H1 (cell line): ENCODE measurements around the gene SCARB1. TPM values are rescaled to one million over a fixed set of nuclear protein-coding genes. Genes with fewer than 3 reads are reported as not detected.

Source experiments
- CTCF ChIA-PET: fragments of 300-600 bp; sonication (Branson Sonifier 250); formaldehyde crosslinking; loops from one replicate; lab custom pipeline; 2021; ENCODE audit not compliant: partially characterized antibody; lab: Charles Lee
- POLR2A ChIA-PET: fragments of 300-600 bp; sonication (Branson Sonifier 250); formaldehyde crosslinking; loops from one replicate; lab custom pipeline; 2021; ENCODE audit warnings: inconsistent platforms; ENCODE audit not compliant: partially characterized antibody; lab: Charles Lee
- DNase-seq, 2 experiments: peaks; one replicate each; pipeline versions ENCODE4 v3.0.0 to v3.0.0-alpha.2; 2010 to 2022; ENCODE audit warnings: low spot score in 2 of 2, low read depth in 1 of 2, mixed read lengths in 1 of 2
- FAIRE-seq: peaks from 2 replicates; lab custom pipeline; 2011; peaks lifted over from hg19 to GRCh38; lab: Jason Lieb, UNC
- H2AFZ ChIP-seq: 2 replicates; pipeline ENCODE4 v1.8.1; 2012; ENCODE audit warnings: low read length, inconsistent platforms
- H2AK5ac ChIP-seq: 2 replicates; pipeline ENCODE4 v1.6.1; 2013; ENCODE audit warnings: low read depth, low read length
- H2BK120ac ChIP-seq: replicated peaks from 2 replicates; pipeline ENCODE3; 2013; ENCODE audit warnings: low read depth, low read length, inconsistent platforms
- H2BK12ac ChIP-seq: 2 replicates; pipeline ENCODE4 v1.6.1; 2013; ENCODE audit warnings: low read depth, low read length
- H2BK15ac ChIP-seq: 2 replicates; pipeline ENCODE4 v1.6.1; 2013; ENCODE audit warnings: low read length
- H2BK20ac ChIP-seq: 2 replicates; pipeline ENCODE4 v1.6.1; 2013; ENCODE audit warnings: low read length
- H2BK5ac ChIP-seq: 2 replicates; pipeline ENCODE4 v1.6.1; 2013; ENCODE audit warnings: low read depth, low read length
- H3K14ac ChIP-seq: 2 replicates; pipeline ENCODE4 v1.6.1; 2013; ENCODE audit warnings: inconsistent platforms; ENCODE audit not compliant: insufficient read length
- H3K18ac ChIP-seq: 2 replicates; pipeline ENCODE4 v1.6.1; 2013; ENCODE audit warnings: low read length; ENCODE audit errors: extremely low read depth
- H3K23ac ChIP-seq: 2 replicates; pipeline ENCODE4 v1.6.1; 2013; ENCODE audit warnings: inconsistent platforms; ENCODE audit not compliant: insufficient read length
- H3K23me2 ChIP-seq: 2 replicates; pipeline ENCODE4 v1.6.1; 2013; ENCODE audit warnings: low read depth, low read length
- H3K27ac ChIP-seq: 2 replicates; pipeline ENCODE4 v1.6.1; 2011; ENCODE audit warnings: low read depth, low read length, inconsistent platforms
- H3K27me3 ChIP-seq, 4 experiments: replicated peaks in 1 of 4; 1 replicate in 1 of 4; 2 replicates in 3 of 4; pipeline versions ENCODE4 v1.6.1 to v1.8.1; 2011 to 2013; ENCODE audit warnings: low read length in 3 of 4, mild to moderate bottlenecking in 3 of 4, inconsistent platforms in 2 of 4, mixed read lengths in 2 of 4, moderate library complexity in 1 of 4; ENCODE audit not compliant: control insufficient read depth in 3 of 4, insufficient read depth in 3 of 4; ENCODE audit errors: extremely low read depth in 1 of 4
- H3K36me3 ChIP-seq, 4 experiments: 2 replicates each; pipeline versions ENCODE4 v1.6.1 to v1.8.1; 2011 to 2013; ENCODE audit warnings: mild to moderate bottlenecking in 4 of 4, low read length in 3 of 4, moderate library complexity in 2 of 4, control low read depth in 1 of 4, inconsistent platforms in 1 of 4; ENCODE audit not compliant: insufficient read depth in 4 of 4, control insufficient read depth in 2 of 4
- H3K4ac ChIP-seq: replicated peaks from 2 replicates; pipeline ENCODE3; 2013; ENCODE audit warnings: low read length, low read depth, mixed read lengths, inconsistent platforms; ENCODE audit not compliant: insufficient read length
- H3K4me1 ChIP-seq, 4 experiments: replicated peaks in 1 of 4; 1 replicate in 1 of 4; 2 replicates in 3 of 4; pipeline versions ENCODE4 v1.6.1 to v1.8.1; 2011 to 2013; ENCODE audit warnings: low read length in 3 of 4, inconsistent platforms in 2 of 4, mixed read lengths in 1 of 4; ENCODE audit not compliant: insufficient read depth in 4 of 4, control insufficient read depth in 3 of 4
- H3K4me2 ChIP-seq, 2 experiments: 2 replicates each; pipeline versions ENCODE4 v1.6.1 to v1.8.1; 2011 to 2013; ENCODE audit warnings: low read depth in 2 of 2, low read length in 2 of 2, control low read depth in 1 of 2, inconsistent platforms in 1 of 2, mild to moderate bottlenecking in 1 of 2; ENCODE audit not compliant: insufficient read depth in 1 of 2
- H3K4me3 ChIP-seq, 4 experiments: fragments of 200-600, 300-600 bp in 1 of 4; sonication (generic), shearing (Covaris generic), sonication (Bioruptor Twin) in 1 of 4; 2 replicates each; pipeline versions ENCODE4 v1.5.1 to v1.8.1; 2011 to 2016; ENCODE audit warnings: low read length in 4 of 4, low read depth in 3 of 4, control low read depth in 2 of 4, inconsistent platforms in 2 of 4, mild to moderate bottlenecking in 2 of 4, mixed read lengths in 1 of 4, moderate library complexity in 1 of 4; ENCODE audit not compliant: insufficient read depth in 2 of 4; ENCODE audit errors: extremely low read depth in 1 of 4
- H3K56ac ChIP-seq: replicated peaks from 2 replicates; pipeline ENCODE3; 2013; ENCODE audit warnings: low read depth, mild to moderate bottlenecking, mixed read lengths, low read length, inconsistent platforms; ENCODE audit not compliant: insufficient read length
- H3K79me1 ChIP-seq: 2 replicates; pipeline ENCODE4 v1.6.1; 2013; ENCODE audit warnings: low read depth, low read length, control low read depth
- H3K79me2 ChIP-seq, 2 experiments: 2 replicates each; pipeline versions ENCODE4 v1.6.1 to v1.8.1; 2012 to 2013; ENCODE audit warnings: low read length in 2 of 2, mild to moderate bottlenecking in 2 of 2, inconsistent platforms in 1 of 2; ENCODE audit not compliant: insufficient read depth in 2 of 2, control insufficient read depth in 1 of 2
- H3K9ac ChIP-seq, 4 experiments: replicated peaks in 1 of 4; 1 replicate in 1 of 4; 2 replicates in 3 of 4; pipeline versions ENCODE4 v1.6.1 to v1.8.1; 2011 to 2013; ENCODE audit warnings: low read depth in 3 of 4, low read length in 3 of 4, control low read depth in 2 of 4, mild to moderate bottlenecking in 2 of 4, moderate library complexity in 2 of 4, inconsistent platforms in 1 of 4; ENCODE audit errors: extremely low read depth in 1 of 4
- H3K9me3 ChIP-seq, 2 experiments: 2 replicates each; pipeline versions ENCODE4 v1.6.1 to v1.8.1; 2012 to 2013; ENCODE audit warnings: mild to moderate bottlenecking in 2 of 2, moderate library complexity in 2 of 2, control low read depth in 1 of 2, inconsistent platforms in 1 of 2, low read depth in 1 of 2, low read length in 1 of 2, mixed read lengths in 1 of 2; ENCODE audit not compliant: insufficient read depth in 2 of 2
- H4K20me1 ChIP-seq, 2 experiments: replicated peaks in 1 of 2; 2 replicates each; pipeline versions ENCODE3 to v1.8.1; 2011 to 2013; ENCODE audit warnings: inconsistent platforms in 2 of 2, low read length in 2 of 2, mild to moderate bottlenecking in 1 of 2; ENCODE audit not compliant: insufficient read depth in 2 of 2, control insufficient read depth in 1 of 2
- H4K5ac ChIP-seq: 2 replicates; pipeline ENCODE4 v1.6.1; 2013; ENCODE audit warnings: low read length, low read depth, mixed read lengths, inconsistent platforms; ENCODE audit not compliant: insufficient read length
- H4K8ac ChIP-seq: 2 replicates; pipeline ENCODE4 v1.8.0; 2013; ENCODE audit warnings: mild to moderate bottlenecking, moderate library complexity, low read length, inconsistent platforms; ENCODE audit not compliant: insufficient read depth; ENCODE audit errors: extremely low read depth
- H4K91ac ChIP-seq: replicated peaks from 2 replicates; pipeline ENCODE3; 2013; ENCODE audit warnings: low read length, mixed read lengths, inconsistent platforms; ENCODE audit not compliant: insufficient read length
- CEBPB ChIP-seq: IDR thresholded peaks from 2 replicates; pipeline ENCODE4 v1.6.1; 2012; ENCODE audit warnings: low read depth, low read length
- KDM1A ChIP-seq: fragments of 200-600, 300-600 bp; sonication (generic); IDR thresholded peaks from 2 replicates; pipeline ENCODE4 v1.7.1; 2016; ENCODE audit warnings: mild to moderate bottlenecking, low read length, borderline replicate concordance
- TAF7 ChIP-seq: optimal IDR thresholded peaks from 2 replicates; pipeline ENCODE3; 2011; ENCODE audit warnings: low read depth, mild to moderate bottlenecking, inconsistent platforms, low read length, moderate library complexity, borderline replicate concordance
- TEAD4 ChIP-seq: IDR thresholded peaks from 2 replicates; pipeline ENCODE4 v1.6.1; 2012; ENCODE audit warnings: low read depth, low read length, inconsistent platforms, mixed read lengths
- WGBS, 2 experiments: shearing (Covaris generic) in 1 of 2; methylation state at CpG; one replicate each; pipeline versions ENCODE4 v1.1.6 to v1.1.7; 2013 to 2015; ENCODE audit warnings: low lambda C conversion rate in 2 of 2, mixed read lengths in 2 of 2, inconsistent platforms in 1 of 2, low coverage in 1 of 2, missing lambda C conversion rate in 1 of 2; ENCODE audit not compliant: insufficient replicate concordance in 2 of 2, insufficient coverage in 1 of 2, insufficient read length in 1 of 2; ENCODE audit errors: extremely low coverage in 1 of 2, missing lambda C conversion rate in 1 of 2; 5-methylcytosine and 5-hydroxymethylcytosine counted together
- polyA plus RNA-seq, 7 experiments: library from polyadenylated mRNA; depleted of rRNA in 3 of 7; stranded (reverse) in 5 of 7; unstranded in 2 of 7; fragments of >200 nt in 5 of 7; fragments of 200-250 nt in 2 of 7; gene quantifications; 1 replicate in 5 of 7; 2 replicates in 1 of 7; 4 replicates in 1 of 7; pipeline versions ENCODE4 v1.2.1 to v1.2.3, GENCODE V29; 2011 to 2013; ENCODE audit warnings: missing spikeins in 2 of 7, mixed read lengths in 2 of 7
- total RNA-seq: library from RNA; stranded (reverse); fragmentation: NEBNext Ultra II Directional; extraction: Animal tissue kit (Norgen Biotek cat#: 25700); gene quantifications from 2 replicates; pipeline ENCODE4 v1.2.1, GENCODE V29; 2021

Gene SCARB1
- total and polyA plus RNA-seq, 2 of the 8 experiments (the other 6 are each of a cell fraction or from before 2014, with no cell fraction given) = 45.3 to 57.1 TPM

DNA sequence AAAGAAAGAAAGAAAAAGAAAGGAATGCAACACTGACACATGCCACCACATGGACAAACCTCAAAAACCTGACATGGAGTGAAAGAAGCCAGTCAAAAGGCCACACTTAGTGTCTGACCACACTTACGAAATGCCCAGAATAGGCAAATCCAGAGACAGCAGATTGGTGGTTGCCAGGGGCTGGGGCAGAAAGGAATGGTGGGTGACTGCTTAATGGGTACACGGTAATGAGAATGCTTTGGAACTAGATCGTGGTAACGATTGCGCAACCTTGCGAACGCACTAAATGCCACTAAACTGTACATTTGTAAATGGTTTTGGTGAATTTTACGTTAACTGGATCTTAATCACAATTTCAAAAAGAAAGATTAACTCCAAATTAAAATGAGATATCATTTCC lies 39.5 kb downstream of the SCARB1 start:
- peak overlapping the region; percentile 55 for H2BK120ac ChIP-seq
- no peak overlapping the region for H3K4me3 ChIP-seq
- H4K20me1 ChIP-seq = no peaks in the 10 kb centered on the region
- no peaks in the 10 kb centered on the region; the same call in 1 of the 2 replicates for H3K23me2 ChIP-seq
- 89% methylated on average over 8 of the region's 8 CpGs; no CpG with 5 or more reads in 1 of the 2 experiments for WGBS, 2 experiments
- no peak for DNase-seq
- no peak for FAIRE-seq
- no peak overlapping the region for H3K9ac ChIP-seq
- H3K18ac ChIP-seq = no peak overlapping the region; the same call in 1 of the 2 replicates
- ChIA-PET POLR2A (no interaction called here), CTCF (interaction anchor here (0.9 kb wide), 1 partner anchor 82 kb away, joined by 3 read pairs; no protein-coding TSS in a partner anchor)
- H4K91ac ChIP-seq = peak overlapping the region; percentile 61
- peak overlapping the region; percentile 80 for H3K4ac ChIP-seq
- peaks cover 15% of the 10 kb centered on the region for H3K79me1 ChIP-seq
- H2BK15ac ChIP-seq = no peak overlapping the region
- H3K4me2 ChIP-seq = no peak overlapping the region; a peak in 2 of 4 replicates
- peak overlapping the region; percentile 61; the same call in 1 of the 2 replicates for H2BK5ac ChIP-seq
- H3K9me3 ChIP-seq = no peaks in the 10 kb centered on the region
- 0 out of 2 replicates have a peak overlapping the region, but pooled peaks have one; percentile 77 for H2BK12ac ChIP-seq
- H2AFZ ChIP-seq = no peak overlapping the region
- TF ChIP-seq TEAD4 (no peak), TAF7 (no peak), KDM1A (no peak), CEBPB (peak; percentile 99)
- H4K8ac ChIP-seq = no peak overlapping the region
- no peak overlapping the region for H3K14ac ChIP-seq
- H3K79me2 ChIP-seq = peaks cover 0 to 7% of the 10 kb centered on the region in 2 experiments; a peak in 2 of 4 replicates
- peaks cover 3 to 14% (median 10%) of the 10 kb centered on the region in 4 experiments for H3K4me1 ChIP-seq
- H3K23ac ChIP-seq = no peak overlapping the region
- no peaks in the 10 kb centered on the region for H3K27me3 ChIP-seq
- no peak overlapping the region for H4K5ac ChIP-seq
- no peak overlapping the region for H2BK20ac ChIP-seq
- peak overlapping the region; percentile 87 for H2AK5ac ChIP-seq
- H3K56ac ChIP-seq = no peak overlapping the region
- H3K27ac ChIP-seq = no peak overlapping the region
- H3K36me3 ChIP-seq = no peaks in the 10 kb centered on the region
